SK-N-SH treated with all-trans-retinoic acid at 6 μM for 48 hours (cell line): Measurements from ENCODE around the gene PTP4A2.

ENCODE experiments used
- BACH2 ChIP-seq: fragments of 250-450 bp; sonication (Bioruptor Pico); IDR thresholded peaks from 2 replicates; pipeline ENCODE4 v1.9.0; 2021; ENCODE audit warnings: mild to moderate bottlenecking, borderline replicate concordance
- CSDC2 ChIP-seq: fragments of 250-450 bp; sonication (Bioruptor Pico); IDR thresholded peaks from 2 replicates; pipeline ENCODE4 v1.5.0; 2020; ENCODE audit warnings: mild to moderate bottlenecking, moderate library complexity
- OSR1 ChIP-seq: fragments of 250-450 bp; sonication (Bioruptor Pico); IDR thresholded peaks from 2 replicates; pipeline ENCODE4 v1.8.0; 2022; ENCODE audit warnings: moderate library complexity, mild to moderate bottlenecking, inconsistent platforms
- PPARA ChIP-seq: fragments of 250-450 bp; sonication (Bioruptor Pico); IDR thresholded peaks from 2 replicates; pipeline ENCODE4 v1.5.0; 2020; ENCODE audit warnings: mild to moderate bottlenecking, borderline replicate concordance
- RARB ChIP-seq: fragments of 250-450 bp; sonication (Bioruptor Pico); IDR thresholded peaks from 2 replicates; pipeline ENCODE4 v1.8.0; 2021; ENCODE audit warnings: mild to moderate bottlenecking, moderate library complexity
- SNAI2 ChIP-seq: fragments of 250-450 bp; sonication (Bioruptor Pico); IDR thresholded peaks from 2 replicates; pipeline ENCODE4 v1.5.0; 2020; ENCODE audit warnings: mild to moderate bottlenecking, moderate library complexity
- TCF4 ChIP-seq: fragments of 250-450 bp; sonication (Bioruptor Pico); IDR thresholded peaks from 2 replicates; pipeline ENCODE4 v1.8.0; 2021; ENCODE audit warnings: mild to moderate bottlenecking, moderate library complexity, borderline replicate concordance
- ZC3H10 ChIP-seq: fragments of 250-450 bp; sonication (Bioruptor Pico); IDR thresholded peaks from 2 replicates; pipeline ENCODE4 v1.5.1; 2021; ENCODE audit warnings: mild to moderate bottlenecking, moderate library complexity
- ZFP3 ChIP-seq: fragments of 250-450 bp; sonication (Bioruptor Pico); IDR thresholded peaks from 2 replicates; pipeline ENCODE4 v1.5.0; 2020; ENCODE audit warnings: mild to moderate bottlenecking, moderate library complexity
- ZNF8 ChIP-seq: fragments of 450-650 bp; formaldehyde crosslinking; IDR thresholded peaks from 2 replicates; pipeline ENCODE4 v1.5.0; 2020; ENCODE audit warnings: mild to moderate bottlenecking, moderate library complexity
- TF ChIP-seq, protein P1 (sequence below): fragments of 250-450 bp; sonication (Bioruptor Pico); IDR thresholded peaks from 2 replicates; pipeline ENCODE4 v1.5.1; 2021; ENCODE audit warnings: mild to moderate bottlenecking, moderate library complexity
- TF ChIP-seq, protein P2 (sequence below): fragments of 250-450 bp; sonication (Bioruptor Pico); IDR thresholded peaks from 2 replicates; pipeline ENCODE4 v1.8.0; 2021; ENCODE audit warnings: low read depth, mild to moderate bottlenecking, moderate library complexity, borderline replicate concordance
- TF ChIP-seq, protein P3 (sequence below): fragments of 250-450 bp; sonication (Bioruptor Pico); IDR thresholded peaks from 2 replicates; pipeline ENCODE4 v1.5.1; 2020; ENCODE audit warnings: low read depth, mild to moderate bottlenecking, moderate library complexity

GRCh38 chr1:31934706-31935629, 3.2 kb downstream of the PTP4A2 start:
- TF ChIP-seq ZNF8 (CRISPR knock-in tag) (no peak), CSDC2 (CRISPR knock-in tag) (no peak), RARB (no peak), ZFP3 (CRISPR knock-in tag) (no peak), TCF4 (no peak), SNAI2 (no peak), OSR1 (no peak), BACH2 (no peak), ZC3H10 (CRISPR knock-in tag) (no peak), PPARA (no peak)
- TF ChIP-seq, protein P1, sequence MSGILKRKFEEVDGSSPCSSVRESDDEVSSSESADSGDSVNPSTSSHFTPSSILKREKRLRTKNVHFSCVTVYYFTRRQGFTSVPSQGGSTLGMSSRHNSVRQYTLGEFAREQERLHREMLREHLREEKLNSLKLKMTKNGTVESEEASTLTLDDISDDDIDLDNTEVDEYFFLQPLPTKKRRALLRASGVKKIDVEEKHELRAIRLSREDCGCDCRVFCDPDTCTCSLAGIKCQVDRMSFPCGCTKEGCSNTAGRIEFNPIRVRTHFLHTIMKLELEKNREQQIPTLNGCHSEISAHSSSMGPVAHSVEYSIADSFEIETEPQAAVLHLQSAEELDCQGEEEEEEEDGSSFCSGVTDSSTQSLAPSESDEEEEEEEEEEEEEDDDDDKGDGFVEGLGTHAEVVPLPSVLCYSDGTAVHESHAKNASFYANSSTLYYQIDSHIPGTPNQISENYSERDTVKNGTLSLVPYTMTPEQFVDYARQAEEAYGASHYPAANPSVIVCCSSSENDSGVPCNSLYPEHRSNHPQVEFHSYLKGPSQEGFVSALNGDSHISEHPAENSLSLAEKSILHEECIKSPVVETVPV (CRISPR knock-in tag), result no peak
- TF ChIP-seq, protein P2, sequence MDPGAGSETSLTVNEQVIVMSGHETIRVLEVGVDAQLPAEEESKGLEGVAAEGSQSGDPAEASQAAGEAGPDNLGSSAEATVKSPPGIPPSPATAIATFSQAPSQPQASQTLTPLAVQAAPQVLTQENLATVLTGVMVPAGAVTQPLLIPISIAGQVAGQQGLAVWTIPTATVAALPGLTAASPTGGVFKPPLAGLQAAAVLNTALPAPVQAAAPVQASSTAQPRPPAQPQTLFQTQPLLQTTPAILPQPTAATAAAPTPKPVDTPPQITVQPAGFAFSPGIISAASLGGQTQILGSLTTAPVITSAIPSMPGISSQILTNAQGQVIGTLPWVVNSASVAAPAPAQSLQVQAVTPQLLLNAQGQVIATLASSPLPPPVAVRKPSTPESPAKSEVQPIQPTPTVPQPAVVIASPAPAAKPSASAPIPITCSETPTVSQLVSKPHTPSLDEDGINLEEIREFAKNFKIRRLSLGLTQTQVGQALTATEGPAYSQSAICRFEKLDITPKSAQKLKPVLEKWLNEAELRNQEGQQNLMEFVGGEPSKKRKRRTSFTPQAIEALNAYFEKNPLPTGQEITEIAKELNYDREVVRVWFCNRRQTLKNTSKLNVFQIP (CRISPR knock-in tag), result no peak
- TF ChIP-seq, protein P3, sequence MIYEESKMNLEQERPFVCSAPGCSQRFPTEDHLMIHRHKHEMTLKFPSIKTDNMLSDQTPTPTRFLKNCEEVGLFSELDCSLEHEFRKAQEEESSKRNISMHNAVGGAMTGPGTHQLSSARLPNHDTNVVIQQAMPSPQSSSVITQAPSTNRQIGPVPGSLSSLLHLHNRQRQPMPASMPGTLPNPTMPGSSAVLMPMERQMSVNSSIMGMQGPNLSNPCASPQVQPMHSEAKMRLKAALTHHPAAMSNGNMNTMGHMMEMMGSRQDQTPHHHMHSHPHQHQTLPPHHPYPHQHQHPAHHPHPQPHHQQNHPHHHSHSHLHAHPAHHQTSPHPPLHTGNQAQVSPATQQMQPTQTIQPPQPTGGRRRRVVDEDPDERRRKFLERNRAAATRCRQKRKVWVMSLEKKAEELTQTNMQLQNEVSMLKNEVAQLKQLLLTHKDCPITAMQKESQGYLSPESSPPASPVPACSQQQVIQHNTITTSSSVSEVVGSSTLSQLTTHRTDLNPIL, result no peak
